Stimulated activated CD8-positive, alpha-beta memory T cell treated with anti-CD3 and anti-CD28 coated beads, Interleukin-2, amount 100 ng/mL, for 48 hours (primary cell): ENCODE data around the gene TMED8.

ENCODE experiments used
- DNase-seq, 2 donors: peaks; one replicate each; pipeline ENCODE4 v3.0.0-alpha.2; 2020; ENCODE audit warnings: low read depth in 2 of 2

TMED8 gene

GRCh38 chr14:77296906-77297305 lies 80.0 kb downstream of the TMED8 start:
- DNase-seq = no peak

- no peak for DNase-seq
These were observed 80.7 kb downstream of the TMED8 start for GRCh38 chr14:77296155-77296554.

DNA sequence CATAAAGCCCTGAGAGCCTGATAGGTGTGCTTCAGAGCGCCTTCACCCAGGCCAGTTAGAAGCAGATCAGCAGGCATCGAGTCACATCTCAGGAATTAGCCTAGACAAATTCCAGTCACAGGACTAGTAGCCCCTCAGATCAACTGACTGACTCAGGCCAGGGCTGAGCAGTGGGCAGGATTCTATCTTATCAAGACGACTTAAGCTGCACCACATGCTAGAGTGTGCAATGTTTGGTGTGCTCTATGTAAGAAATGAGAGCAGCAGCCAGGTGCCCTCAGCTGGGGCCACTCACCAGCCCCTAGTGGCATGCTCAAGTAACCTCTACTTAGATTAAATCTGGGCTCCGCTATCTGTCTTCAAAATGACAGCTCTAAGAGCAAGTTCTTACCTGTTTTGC lies 86.2 kb downstream of the TMED8 start:
- DNase-seq = no peak

GRCh38 chr14:77286576-77286975 lies 90.3 kb downstream of the TMED8 start:
- no peak for DNase-seq
